ENCODE results near the gene C2CD4D.

C2CD4D gene

DNA sequence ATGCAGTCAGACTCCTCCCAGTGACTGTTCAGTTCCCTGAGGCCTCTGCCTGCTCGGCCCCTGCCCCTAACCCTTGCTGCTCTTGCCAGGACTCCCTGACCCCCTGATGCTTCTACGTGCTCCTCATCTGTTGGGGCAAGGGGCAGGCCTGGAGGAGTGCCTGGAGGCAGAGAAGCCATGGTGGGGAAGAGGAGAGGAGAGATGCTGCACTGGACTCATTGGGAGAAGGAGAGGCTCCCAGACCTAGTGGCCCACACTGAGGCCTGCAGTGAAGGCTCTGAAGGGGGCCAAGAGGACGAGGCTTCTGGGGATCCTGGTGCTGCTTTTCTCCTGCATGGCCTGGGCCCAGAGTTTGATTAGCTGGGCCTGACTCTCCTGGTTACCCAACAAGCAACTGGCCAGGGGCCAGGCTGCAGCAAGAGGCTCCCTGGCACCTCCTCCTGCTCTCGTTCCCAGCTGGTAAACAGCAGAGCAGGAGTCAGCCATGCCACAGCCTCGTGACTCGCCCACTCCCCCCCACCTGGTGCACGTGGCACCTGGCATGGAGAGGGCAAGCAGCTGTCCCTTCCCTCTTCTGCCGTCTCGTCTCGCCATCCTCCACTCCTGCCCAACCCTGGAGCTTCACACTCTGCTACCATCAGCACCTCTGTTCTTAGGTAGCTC lies 7.2 kb downstream of the C2CD4D start:
- DNase-seq: peak; percentile 43

DNA sequence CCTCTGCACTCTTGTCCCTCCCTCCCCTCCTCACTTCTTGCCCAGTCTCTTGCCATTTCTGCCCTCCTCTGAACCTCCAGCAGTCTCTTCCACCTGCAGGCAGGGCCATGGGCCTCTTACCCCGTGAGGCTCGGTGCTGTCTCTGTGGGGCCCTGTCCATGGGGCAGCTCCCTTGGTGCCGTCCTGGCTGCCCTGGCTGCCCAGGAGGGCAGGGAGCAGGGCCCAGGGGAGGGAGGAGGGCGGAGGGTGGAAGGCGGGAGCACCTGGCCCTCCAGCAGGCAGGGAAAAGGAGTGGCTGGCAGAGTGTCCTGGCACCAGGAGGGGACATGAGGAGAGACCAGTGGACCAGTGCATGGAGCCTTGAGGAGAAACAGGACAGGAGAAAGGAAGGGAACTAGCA lies 8.0 kb downstream of the C2CD4D start, which contains the start of gene RORC:
TSS of gene RORC (minus strand) at position 198 of the 400 bp plus-strand sequence. CDS start at position 160, 38 bp downstream.
- DNase-seq: no peak

DNA sequence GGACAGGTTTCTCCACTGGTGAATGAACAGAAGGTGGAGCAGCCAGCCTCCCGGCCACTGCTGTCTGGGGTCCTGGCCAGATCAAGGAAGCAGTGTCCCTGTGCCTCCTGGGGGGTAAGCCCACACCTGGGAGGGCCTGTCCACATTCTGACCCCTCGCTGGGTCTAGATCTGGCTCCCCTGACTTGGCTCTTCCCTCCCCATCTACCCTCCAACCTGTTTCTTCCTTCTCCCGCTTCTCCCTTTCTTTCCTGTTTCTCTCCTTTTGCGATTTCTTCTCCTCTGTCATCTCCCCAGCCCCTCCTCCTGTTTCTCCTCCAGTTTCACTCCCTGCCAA lies 8.4 kb downstream of the C2CD4D start:
- no peak for DNase-seq

DNA sequence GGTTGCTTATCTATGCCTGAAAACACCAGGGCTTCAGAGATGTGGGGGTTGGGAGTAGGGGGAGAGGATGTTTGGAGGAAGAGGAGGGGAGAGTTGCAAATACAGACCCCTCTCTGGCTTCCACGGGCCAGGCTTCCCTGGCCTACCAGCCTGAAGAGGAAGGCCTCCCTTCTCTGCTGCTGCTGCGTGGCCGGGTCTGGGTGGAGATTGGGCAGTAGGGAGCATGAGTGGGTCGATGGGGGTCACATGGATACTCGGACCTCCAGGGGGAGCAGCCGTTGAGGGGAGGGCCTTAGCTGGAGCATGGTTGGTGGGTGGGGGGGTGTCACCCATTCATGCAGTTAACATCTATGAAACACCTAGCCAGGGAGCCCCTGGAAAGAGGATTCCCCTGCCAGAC lies 9.6 kb downstream of the C2CD4D start:
- DNase-seq: no peak

DNA sequence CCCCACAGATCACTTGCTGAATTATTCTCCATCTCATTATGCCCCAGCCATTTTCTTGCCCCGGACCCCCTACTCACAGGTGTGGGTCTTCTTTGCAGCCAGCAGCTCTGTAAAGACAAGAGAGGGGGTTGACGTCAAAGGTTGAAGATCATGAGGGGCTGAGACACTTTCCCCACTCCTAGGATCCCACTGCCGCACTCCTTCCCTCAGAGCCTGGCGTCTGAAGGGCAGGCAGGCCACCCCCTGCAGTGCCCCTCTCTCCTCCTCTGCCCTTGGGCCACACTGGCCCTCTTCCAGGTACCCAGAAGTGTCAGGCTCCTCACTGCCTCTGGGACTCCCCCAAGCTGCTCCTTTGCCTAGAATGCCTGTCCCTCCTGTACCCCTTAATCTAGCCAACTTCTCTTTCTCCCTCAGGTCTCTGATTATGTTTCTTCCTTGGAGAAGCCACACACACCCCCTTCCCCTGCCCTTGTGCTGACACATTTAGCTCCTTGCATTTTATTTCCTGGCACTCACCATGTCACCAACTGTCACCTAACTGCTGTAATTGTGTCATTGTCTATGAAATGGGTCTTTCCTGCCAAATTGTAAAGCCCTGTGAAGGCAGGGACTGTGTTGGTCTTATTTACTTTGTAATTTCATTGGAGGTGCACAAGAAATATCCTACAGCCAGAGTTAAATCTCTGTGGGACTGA lies 10.1 kb downstream of the C2CD4D start:
- no peak for DNase-seq

DNA sequence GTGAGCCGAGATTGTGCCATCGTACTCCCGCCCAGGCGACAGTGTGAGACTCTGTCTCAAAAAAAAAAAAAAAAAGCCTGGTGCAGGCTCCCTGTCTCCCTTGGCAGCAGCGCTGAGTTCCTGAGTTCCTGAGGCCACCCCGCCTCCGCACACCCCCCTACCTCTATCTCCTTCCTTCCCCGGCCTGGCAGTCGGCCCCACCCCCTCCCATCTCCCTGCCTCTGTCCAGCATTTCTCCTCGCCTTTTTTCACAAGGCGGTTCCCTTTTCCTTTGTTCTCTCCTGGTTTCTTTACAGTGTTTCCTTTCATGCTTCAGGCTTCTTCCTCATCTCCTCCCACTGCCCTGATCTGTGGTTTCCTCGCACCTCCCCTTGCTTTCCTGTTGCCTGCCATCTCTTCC lies 10.7 kb downstream of the C2CD4D start:
- DNase-seq: no peak

DNA sequence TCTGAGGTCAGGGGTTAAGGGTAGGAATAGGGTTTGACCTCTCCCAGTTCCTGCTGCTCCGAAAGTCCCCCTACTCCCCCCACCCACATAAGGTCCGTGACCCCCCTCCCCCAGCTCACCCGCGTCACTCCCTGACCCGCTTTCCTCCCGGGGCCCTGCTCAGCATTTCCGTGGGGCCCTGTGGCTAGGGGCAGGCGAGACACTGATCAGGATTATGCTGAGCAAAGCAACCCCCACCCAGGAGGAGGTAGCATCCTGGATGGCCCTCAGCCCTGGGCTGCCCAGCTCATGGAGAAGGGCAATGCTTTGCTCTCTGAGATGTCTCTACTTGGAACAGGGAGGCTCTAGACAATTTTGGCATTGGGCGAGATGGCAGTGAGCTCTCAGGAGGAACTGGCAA lies 11.8 kb downstream of the C2CD4D start:
- DNase-seq: no peak

DNA sequence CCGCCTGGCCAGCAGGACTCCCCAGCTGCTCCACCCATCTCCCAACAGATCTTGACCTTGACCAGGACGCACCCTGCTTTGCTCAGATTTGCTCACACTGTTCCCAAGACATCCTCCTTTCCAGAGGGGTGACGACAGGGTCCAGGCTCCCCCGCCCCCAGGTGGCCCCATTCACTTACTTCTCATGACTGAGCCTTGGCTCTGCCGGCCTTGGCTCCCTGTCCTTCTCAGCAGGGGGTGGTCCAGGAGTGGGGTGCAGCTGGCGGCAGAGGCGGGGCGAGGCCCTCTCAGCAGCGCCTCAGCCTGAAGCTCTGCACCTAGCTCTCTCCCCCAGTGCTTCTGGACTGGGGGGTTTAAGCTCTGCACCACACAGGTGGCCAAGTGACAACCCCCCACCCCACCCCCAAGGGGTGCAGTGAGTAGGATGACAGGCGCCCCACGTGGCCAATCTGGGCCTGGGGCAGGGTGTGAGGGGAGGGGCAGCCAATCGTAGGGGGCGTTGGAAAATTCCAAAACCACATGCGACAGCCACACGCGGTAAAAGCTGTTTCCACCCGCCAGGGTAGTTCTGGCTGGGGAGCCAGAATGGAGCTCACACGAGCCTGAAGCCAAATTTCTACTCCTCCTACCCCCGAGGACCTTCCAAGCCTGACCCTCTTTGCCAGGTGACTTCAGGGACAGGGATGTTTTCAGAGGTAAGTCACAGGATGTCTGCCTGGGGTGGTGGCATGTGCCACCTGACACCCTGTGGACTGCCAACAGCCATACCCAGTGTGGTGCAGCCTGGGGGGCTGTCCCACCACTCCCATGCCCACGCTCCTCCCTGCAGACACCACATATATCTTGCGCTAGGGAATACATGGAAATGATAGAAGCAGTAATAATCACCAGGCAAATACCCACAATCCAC lies 13.6 kb downstream of the C2CD4D start:
- no peak for DNase-seq

DNA sequence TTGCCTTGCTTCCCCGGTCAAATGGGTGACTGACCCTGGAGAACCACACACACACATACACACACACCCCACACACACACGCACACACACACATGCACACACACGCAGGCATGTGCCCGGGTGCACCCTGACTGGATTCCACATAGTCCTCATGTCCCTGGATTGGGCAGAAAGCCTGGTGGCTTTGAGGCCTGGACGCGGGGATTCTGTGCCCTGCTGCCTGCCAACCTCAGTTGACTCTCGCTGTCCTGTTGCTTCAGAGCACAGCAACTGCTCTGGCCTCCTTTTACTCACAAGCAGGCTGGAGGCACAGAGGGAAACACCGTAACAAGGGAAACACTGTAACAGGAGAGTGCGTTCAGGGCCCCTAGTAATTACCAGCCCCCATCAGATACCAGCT lies 14.4 kb downstream of the C2CD4D start:
- DNase-seq: no peak

DNA sequence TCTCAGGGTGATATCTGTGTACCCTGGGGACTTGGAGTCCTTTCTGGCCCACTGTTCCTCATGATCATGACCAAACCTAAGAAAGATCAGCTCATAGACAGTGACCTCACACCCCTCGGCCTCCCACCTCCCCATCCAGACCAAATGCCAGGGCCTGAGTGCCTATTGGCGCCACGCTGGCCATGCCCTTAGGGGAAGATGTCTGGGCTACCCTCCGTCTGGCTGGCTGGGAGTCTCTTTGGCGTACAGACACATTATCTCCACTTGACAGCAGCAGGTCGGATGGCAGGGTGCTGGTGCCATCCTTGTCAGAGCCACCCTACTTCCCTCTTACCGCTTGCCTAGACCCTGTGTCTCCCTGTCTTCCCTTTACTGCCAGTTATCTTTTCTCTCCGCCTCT lies 16.4 kb downstream of the C2CD4D start:
- DNase-seq: no peak

DNA sequence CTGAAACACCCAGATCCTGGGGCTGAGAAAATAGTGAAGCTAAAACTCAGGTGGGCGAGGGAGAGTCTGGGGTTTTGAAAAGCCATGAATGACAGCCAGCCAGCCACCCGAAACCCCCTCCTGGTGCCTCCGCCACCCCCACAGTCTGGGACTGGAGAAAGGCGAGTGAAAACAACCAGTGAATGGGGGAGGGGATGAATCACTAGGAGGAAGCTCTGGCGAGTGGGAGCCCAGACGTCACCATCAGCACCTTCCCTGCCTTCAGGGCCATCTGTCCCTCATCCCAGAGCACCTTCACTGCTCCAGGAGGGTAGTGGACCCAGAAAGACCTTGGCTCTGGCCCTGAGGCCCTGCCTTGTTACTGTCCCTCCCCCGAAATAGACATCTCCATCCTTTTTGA lies 17.2 kb downstream of the C2CD4D start:
- DNase-seq: no peak

DNA sequence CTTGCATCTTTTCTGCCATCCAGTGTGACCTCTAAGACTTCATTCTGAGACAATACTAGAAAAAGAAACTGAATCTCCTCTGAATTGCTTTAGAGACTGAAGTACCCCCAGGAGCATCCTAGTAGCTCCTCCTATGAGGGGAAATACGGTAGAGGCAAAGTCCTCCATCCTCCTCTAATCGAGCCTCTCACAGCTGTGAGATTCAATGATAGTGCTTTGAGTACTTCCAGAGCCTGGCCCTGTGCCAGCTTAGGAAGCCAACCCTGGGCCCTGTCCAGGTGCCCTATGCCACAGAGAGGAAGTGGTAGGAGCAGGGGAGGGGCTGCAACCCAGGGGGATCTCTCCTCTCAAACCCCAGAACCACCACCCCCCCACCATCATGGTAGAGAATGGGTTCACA lies 18.7 kb downstream of the C2CD4D start:
- DNase-seq: peak; percentile 14

DNA sequence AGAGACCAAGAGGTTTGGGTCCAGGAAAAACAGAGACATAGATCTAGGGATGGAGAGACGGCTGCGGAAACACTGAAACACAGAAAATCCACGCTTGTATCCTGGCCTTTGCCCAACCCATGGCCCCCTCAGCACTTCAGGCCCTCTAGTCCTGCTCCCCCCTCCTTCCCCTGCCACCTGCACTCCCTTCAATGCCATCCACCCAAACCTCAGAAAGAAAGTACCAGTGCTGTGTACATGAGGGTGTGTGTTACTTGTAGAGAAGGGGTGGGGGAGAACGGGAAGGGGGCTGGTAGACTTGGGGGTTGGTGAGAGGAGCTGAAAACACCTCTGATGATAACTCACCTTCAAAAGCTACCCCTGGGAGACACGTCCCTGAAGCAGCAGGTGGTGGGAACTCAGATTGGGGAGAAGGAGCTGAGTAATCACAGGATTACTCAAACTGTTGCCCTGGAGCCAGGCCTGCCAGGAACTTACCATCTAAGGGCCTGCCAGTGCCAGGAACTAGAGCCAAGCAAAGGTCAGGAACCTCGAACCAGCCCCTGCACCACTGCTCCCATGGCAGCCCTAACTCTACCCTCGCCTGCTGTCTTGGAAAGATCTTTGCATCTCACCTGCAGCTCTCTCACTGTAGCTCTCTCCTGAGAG lies 19.5 kb downstream of the C2CD4D start:
- no peak for DNase-seq

DNA sequence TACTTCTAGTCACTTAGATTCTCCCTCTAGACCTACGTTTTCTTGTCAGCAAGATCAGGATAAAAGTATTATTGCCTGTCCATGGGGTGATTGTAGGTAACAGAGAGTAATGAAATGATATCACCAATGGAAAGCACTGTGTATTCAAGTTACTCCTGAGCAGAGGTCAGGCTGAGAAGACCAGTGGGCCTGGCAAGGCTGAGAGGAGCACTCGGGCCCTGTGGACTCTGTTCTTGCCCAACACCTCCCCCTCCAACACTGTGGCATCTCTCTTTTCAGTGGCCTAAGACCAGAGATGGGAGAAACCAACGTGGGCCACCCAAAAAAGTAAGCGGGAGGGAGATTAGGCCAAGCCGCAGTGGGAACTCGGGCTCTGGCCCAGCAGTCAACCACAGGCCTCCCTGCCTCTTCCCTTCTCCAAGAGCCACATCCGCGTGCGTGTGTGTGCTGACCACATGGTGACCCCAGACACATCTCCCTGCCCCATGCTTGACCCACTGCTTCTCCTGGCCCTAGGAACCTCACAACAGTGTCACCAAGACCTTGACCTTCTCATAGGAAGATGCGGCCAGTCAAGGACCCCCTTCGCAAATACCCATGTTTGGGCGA lies 20.3 kb downstream of the C2CD4D start:
- DNase-seq: no peak

DNA sequence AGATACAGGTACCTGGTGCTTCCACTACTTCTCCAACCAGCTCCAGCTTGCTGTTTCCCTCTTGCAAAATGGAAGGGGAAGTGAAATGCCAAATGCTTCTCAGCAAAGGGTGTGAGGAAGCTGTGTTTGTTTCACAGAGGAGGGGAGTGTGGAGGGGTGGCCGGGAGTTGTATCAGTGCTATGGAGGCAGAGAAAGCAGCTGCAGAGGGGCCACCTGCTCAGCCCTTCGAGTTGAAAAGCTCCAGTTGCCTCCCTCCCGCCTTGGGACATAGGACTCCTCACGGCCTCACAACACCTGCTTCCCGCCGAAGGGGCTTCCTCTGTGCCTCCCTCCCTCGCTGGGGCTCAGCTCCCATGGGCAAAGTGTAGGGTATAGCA lies 22.3 kb downstream of the C2CD4D start:
- DNase-seq: peak; percentile 3

DNA sequence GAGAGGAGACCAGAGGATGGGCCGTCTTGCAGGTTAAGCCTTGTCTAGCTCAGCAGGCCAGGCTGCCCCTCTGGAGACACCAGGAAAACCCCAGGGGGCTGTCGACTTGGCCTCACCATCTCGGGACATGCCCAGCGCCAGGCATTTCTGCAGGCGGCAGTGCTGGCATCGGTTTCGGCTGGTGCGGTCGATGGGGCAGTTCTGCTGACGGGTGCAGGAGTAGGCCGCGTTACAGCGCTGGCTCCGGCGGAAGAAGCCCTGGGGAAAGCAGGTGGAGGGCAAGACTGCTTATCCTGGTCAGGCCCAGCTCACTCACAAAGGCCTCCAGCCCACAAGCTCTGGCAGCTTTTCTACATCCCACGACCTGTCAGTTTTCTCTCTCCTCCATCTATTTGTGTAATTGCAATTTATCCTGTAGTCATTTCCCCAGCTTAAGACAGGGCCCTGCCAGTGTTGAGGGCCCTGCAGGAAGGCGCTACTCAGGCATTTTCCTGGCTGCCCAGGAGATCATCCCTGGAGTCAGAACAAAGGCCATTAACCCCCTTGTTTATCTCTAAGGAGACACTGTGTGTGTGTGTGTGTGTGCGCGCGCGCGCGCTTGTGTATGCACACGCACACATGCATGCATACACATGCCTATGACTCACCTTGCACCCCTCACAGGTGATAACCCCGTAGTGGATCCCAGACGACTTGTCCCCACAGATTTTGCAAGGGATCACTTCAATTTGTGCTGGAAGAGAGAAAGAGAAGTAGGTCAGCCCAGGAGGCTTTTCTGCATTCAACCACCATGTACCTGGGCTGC lies 22.9 kb downstream of the C2CD4D start:
- DNase-seq: no peak

DNA sequence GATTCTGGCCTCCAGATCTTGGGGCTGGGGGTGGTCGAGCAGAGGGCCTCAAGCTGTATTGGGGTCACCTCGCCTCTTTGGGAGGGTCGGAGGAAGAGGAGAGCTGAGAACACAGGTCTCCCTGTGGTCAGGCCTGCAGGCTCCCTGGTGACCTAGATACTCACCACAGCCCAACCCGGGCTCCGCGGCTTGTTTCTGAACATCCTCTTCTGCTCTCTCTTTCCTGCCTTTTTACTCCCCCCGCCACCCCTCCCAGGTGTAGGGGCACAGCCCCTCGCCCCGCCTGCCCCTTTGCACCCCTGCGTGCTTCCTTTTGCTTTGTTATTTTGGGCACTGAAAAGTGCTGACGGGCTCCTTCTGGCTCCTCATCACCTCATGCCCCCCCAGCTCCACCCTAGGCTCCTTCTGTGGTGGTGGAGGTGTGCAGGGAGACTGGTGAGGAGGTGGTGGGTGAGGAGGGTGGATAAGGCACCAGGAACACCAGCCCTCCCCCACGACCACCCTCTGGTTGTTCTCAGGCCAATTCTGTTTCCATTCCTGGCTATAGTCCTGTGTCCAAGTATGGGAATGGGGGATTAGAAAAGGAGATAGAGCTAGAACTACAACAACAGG lies 23.8 kb downstream of the C2CD4D start:
- no peak for DNase-seq

DNA sequence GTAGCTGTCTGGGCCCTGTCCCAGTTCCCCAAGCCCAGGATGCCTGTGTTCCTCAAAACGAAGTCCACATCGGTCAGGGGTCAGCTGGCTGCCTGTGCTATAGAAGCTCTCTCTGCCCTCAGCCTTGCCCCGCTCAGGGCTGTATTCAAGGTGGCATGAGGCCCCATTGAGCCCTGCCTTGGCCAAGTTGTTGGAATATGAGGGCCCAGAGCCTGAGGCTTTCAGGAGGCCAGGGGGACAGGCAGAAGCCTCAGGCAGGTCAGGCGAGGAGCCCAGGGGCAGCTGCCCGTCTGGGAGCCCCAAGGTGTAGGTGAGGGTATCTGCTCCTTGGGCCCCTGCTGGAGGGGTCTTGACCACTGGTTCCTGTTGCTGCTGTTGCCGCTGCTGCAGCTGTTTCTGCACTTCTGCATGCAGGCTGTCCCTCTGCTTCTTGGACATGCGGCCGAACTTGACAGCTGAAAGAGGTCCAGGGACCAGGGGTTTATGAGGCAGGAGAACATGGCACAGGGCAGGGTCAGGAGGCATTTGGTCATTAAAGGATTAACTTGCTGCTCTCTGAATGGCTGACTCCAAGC lies 24.6 kb downstream of the C2CD4D start:
- DNase-seq: no peak

DNA sequence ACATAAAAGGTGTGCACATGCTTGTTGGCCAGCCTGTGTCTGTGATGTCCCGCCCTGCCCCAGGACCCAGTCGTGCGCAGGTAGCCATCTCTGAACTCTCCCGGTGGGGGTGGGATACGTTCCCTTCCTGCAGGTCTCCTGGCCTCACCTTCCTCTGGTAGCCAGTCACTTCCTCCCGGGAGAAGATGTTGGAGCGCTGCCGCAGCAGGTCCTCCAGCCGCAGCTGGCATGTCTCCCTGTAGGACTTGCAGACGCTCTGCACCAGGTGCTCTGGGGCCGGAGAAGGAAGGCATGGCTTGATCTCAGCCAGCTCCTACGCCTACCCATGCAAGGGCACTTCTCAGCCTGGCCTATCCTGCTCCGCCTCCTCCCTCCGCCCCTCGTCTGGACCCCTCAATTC lies 25.2 kb downstream of the C2CD4D start:
- DNase-seq: no peak

DNA sequence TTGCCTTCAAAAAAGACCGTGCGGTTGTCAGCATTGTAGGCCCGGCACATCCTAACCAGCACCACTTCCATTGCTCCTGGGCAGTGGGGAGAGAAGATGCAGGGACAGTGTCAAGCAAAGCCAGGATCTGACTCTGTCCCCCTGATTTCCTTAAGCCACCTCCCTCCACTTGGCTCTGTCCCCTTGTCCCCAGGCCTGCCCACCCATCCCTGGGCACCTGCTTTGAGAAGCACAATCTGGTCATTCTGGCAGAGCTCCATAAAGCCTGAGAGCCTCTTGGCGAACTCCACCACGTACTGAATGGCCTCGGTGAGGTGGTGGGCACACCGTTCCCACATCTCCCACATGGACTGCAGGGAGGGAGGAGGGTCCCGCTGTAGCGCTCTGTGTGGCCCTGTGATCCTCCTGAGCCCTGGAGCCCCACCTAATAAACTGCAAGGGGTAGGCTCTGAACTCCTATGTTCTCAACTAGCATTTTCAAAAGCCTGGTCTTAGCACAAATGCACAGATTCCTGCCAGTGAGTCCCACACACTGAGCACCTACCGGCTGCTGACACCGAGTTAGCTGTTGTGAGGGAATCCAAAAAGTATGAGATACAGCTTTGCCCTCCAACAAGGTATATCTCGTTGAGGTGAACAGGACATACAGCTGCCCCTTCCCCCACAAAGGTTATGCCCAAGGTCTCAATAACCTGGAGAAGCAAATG lies 26.2 kb downstream of the C2CD4D start:
- no peak for DNase-seq

DNA sequence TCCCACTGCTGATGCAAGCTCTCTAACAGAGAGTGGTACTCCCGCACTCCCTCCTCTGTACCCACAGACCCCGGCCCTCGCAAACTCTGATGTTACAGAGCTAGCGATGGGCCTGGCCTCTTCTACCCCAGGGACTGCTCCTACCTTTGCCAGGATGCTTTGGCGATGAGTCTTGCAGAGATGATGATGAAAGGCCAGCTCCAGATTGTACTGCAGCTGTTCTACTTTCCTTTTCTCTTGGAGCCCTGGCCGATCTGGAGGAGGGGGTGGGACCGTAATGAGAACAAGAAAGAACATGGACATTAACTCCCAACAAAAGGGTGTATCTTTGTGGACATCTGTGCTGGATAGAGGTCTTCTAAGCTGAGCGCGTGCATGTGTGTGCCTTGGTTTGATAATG lies 28.4 kb downstream of the C2CD4D start:
- no peak for DNase-seq
